ENCODE measurements around the gene OGFR.

Gene OGFR

GRCh38 chr20:62786157-62786556 lies 18.5 kb upstream of the OGFR start:
- no peak overlapping the region for H3K27ac ChIP-seq
- TF ChIP-seq, protein P1, sequence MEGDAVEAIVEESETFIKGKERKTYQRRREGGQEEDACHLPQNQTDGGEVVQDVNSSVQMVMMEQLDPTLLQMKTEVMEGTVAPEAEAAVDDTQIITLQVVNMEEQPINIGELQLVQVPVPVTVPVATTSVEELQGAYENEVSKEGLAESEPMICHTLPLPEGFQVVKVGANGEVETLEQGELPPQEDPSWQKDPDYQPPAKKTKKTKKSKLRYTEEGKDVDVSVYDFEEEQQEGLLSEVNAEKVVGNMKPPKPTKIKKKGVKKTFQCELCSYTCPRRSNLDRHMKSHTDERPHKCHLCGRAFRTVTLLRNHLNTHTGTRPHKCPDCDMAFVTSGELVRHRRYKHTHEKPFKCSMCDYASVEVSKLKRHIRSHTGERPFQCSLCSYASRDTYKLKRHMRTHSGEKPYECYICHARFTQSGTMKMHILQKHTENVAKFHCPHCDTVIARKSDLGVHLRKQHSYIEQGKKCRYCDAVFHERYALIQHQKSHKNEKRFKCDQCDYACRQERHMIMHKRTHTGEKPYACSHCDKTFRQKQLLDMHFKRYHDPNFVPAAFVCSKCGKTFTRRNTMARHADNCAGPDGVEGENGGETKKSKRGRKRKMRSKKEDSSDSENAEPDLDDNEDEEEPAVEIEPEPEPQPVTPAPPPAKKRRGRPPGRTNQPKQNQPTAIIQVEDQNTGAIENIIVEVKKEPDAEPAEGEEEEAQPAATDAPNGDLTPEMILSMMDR (conservative IDR thresholded peaks at IDR 0.05), result no peak

DNA sequence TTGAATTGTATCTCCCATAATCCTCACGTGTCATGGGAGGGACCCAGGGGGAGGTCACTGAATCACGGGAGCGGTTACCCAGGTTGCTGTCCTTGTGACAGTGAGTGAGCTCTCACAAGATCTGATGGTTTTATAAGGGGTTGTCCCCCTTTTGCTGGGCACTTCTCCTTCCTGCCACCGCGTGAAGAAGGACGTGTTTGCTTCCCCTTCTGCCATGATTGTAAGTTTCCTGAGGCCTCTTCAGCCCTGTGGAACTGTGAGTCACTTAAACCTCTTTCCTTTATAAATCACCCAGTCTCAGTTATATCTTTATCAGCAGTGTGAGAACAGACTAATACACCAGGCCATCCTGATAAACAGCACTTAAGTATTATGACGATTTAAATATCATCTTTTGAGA lies 17.3 kb upstream of the OGFR start:
- no peak overlapping the region for H3K27ac ChIP-seq
- TF ChIP-seq, protein P1 (conservative IDR thresholded peaks at IDR 0.05), result no peak

DNA sequence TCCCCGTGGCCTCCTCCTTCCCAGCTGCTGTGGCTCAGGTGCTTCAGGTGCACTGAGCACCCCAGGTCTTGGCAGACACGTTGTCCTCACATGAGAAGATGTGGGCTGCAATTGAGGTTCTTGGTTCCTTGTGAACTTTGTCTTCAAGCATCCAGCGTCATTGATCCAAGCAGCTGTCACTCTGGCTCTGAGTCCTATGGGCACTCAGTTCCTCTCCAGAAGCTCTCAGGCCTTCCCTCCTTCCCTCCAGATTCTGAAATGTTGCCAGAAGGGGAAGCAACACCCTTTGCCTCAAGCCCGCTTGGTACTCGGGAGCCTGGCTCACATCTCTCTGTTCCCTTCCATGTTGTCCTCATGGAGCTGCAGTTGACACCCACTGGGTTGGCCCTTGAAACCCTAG lies 16.8 kb upstream of the OGFR start:
- no peak overlapping the region for H3K27ac ChIP-seq
- TF ChIP-seq, protein P1 (conservative IDR thresholded peaks at IDR 0.05), result no peak

DNA sequence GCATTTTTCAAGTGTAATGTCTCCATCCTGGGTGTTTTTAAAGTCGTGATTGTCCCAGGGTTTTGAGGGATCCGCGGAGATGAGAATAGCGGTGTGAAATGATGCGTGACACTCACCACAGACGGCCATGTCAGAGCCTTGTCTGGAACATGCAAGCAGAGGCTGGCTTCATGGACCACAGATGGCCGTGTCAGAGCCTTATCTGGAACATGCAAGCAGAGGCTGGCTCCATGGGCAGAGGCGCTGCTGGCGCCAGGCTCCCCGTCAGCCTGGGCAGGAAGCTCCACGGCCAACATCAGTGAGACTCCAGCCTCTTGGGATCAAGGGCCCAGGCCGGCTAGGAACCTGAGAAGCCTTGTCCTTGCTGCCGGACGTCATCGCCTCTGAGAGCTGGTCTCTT lies 16.0 kb upstream of the OGFR start:
- no peak overlapping the region for H3K27ac ChIP-seq
- TF ChIP-seq, protein P1 (conservative IDR thresholded peaks at IDR 0.05), result no peak

- H3K27ac ChIP-seq, result no peak overlapping the region
- TF ChIP-seq, protein P1 (conservative IDR thresholded peaks at IDR 0.05), result no peak
These were observed 14.6 kb upstream of the OGFR start for GRCh38 chr20:62790075-62790474.

DNA sequence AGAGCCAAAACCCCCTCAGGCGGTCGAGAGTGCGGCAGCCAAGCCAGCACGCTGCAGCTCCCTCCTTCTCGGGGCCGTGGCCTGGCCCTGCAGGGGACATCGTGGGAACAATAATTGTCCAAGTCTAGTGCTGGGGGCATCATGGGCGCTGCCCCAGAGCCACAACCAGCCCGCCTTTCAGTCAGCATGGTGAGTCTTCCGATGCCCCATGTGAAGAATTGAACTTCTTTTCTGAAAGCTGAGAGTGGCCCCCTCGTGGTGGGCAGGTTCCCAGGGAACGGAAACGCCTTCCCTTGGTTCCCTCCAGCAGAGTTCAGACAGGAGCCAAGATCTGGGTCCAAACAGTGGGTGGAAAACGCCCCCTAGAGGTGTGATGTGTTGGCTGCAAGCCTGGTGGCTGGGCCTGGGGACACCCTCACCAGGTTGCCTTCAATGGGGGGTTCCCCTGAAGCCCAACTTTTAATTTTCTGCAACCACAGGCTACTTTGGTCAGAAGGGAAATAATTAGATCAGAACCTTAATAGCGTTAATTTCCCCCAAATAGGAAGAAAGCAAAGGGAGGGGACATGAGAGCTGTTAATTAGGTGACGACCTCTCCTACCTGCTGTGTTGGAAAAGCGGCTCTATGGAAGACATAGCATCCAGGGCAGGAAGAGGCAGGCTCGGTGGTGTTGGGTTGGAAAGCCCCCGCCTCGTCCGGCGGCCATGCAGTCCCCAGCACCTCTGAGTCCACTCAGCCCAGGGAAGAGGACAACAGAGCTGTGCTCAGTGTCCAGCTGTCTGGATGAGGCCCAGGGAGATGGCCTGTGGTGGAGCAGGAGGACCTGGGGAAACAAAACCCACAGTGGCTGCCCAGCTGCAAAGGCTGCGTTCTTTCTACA lies 13.1 kb upstream of the OGFR start:
- TF ChIP-seq, protein P1 (conservative IDR thresholded peaks at IDR 0.05), result peak; percentile 98
- no peak overlapping the region for H3K27ac ChIP-seq

- no peak overlapping the region for H3K27ac ChIP-seq
- TF ChIP-seq, protein P1 (conservative IDR thresholded peaks at IDR 0.05), result no peak
These were observed 12.3 kb upstream of the OGFR start for GRCh38 chr20:62792182-62792939.

All from VCaP (cell line).